K562 (cell line): ENCODE data around the gene FUT2. TPM values are rescaled to one million over a fixed set of nuclear protein-coding genes. Genes with fewer than 3 reads are reported as not detected.

Experiments used
- BCL6 ChIP-seq: fragments of 250-450 bp; sonication (Bioruptor Pico); IDR thresholded peaks from 2 replicates; pipeline ENCODE4 v1.4.0; 2020
- CBX5 ChIP-seq: IDR thresholded peaks from 2 replicates; pipeline ENCODE4 v1.6.1; 2014; ENCODE audit warnings: low read depth, borderline replicate concordance
- GTF2A2 ChIP-seq: IDR thresholded peaks from 2 replicates; pipeline ENCODE4 v1.6.1; 2016; ENCODE audit warnings: mild to moderate bottlenecking, missing genetic modification characterization, missing compliant biosample characterization
- HDAC8 ChIP-seq: fragments of 450-650 bp; IDR thresholded peaks from 2 replicates; pipeline ENCODE4 v1.6.1; 2016; ENCODE audit warnings: mild to moderate bottlenecking, missing genetic modification characterization, moderate library complexity, missing compliant biosample characterization
- HSF4 ChIP-seq: fragments of 250-450 bp; sonication (Bioruptor Pico); IDR thresholded peaks from 2 replicates; pipeline ENCODE4 v2.1.2; 2022; ENCODE audit warnings: mild to moderate bottlenecking, moderate library complexity, borderline replicate concordance
- KLF16 ChIP-seq: IDR thresholded peaks from 2 replicates; pipeline ENCODE4 v1.6.1; 2016; ENCODE audit warnings: antibody characterized with exemption
- MTA2 ChIP-seq: fragments of 450-650 bp; IDR thresholded peaks from 2 replicates; pipeline ENCODE4 v1.6.1; 2016; ENCODE audit warnings: low read depth
- MTF1 ChIP-seq: fragments of 250-450 bp; sonication (Bioruptor Pico); IDR thresholded peaks from 2 replicates; pipeline ENCODE4 v1.9.0; 2021; ENCODE audit warnings: moderate library complexity, mild to moderate bottlenecking, inconsistent platforms, borderline replicate concordance
- PHB ChIP-seq: fragments of 250-450 bp; sonication (Bioruptor Pico); IDR thresholded peaks from 2 replicates; pipeline ENCODE4 v1.5.0; 2021
- PPARD ChIP-seq: fragments of 250-450 bp; sonication (Bioruptor Pico); IDR thresholded peaks from 2 replicates; pipeline ENCODE4 v1.8.0; 2022; ENCODE audit warnings: inconsistent platforms, mild to moderate bottlenecking, moderate library complexity
- SREBF1 ChIP-seq: fragments of 150-350 bp; IDR thresholded peaks from 2 replicates; pipeline ENCODE4 v1.6.1; 2014; ENCODE audit warnings: antibody characterized with exemption, low read depth, low read length, borderline replicate concordance
- TARDBP ChIP-seq: fragments of 450-650 bp; IDR thresholded peaks from 2 replicates; pipeline ENCODE4 v1.6.1; 2016
- TEAD1 ChIP-seq, 2 experiments: fragments of 450-650 bp in 1 of 2; sonication (generic) in 1 of 2; formaldehyde crosslinking; IDR thresholded peaks; 2 replicates each; pipeline versions ENCODE4 v1.4.0 to v1.8.0; 2020 to 2022; ENCODE audit warnings: mild to moderate bottlenecking in 2 of 2, missing genetic modification reagents in 1 of 2
- TSC22D4 ChIP-seq: fragments of 450-650 bp; IDR thresholded peaks from 2 replicates; pipeline ENCODE4 v1.6.1; 2016; ENCODE audit warnings: missing genetic modification characterization, missing biosample characterization, control low read depth
- TSHZ1 ChIP-seq: fragments of 250-450 bp; sonication (Bioruptor Pico); IDR thresholded peaks from 2 replicates; pipeline ENCODE4 v1.4.0; 2020; ENCODE audit warnings: mild to moderate bottlenecking, moderate library complexity
- ZFP91 ChIP-seq: sonication (generic); formaldehyde crosslinking; IDR thresholded peaks from 2 replicates; pipeline ENCODE4 v1.8.0; 2022; ENCODE audit warnings: mild to moderate bottlenecking, missing genetic modification reagents
- ZNF124 ChIP-seq: sonication (generic); formaldehyde crosslinking; IDR thresholded peaks from 2 replicates; pipeline ENCODE4 v1.8.1; 2022; ENCODE audit warnings: missing genetic modification reagents
- ZNF165 ChIP-seq: fragments of 250-450 bp; sonication (Bioruptor Pico); IDR thresholded peaks from 2 replicates; pipeline ENCODE4 v1.4.0; 2020; ENCODE audit warnings: borderline replicate concordance
- ZNF24 ChIP-seq: fragments of 450-650 bp; IDR thresholded peaks from 2 replicates; pipeline ENCODE4 v1.6.1; 2016
- ZNF3 ChIP-seq: fragments of 250-450 bp; sonication (Bioruptor Pico); IDR thresholded peaks from 2 replicates; pipeline ENCODE4 v1.5.0; 2021; ENCODE audit warnings: mild to moderate bottlenecking, moderate library complexity
- ZNF75A ChIP-seq: fragments of 450-650 bp; formaldehyde crosslinking; IDR thresholded peaks from 2 replicates; pipeline ENCODE4 v1.4.0; 2020; ENCODE audit warnings: mild to moderate bottlenecking
- polyA plus RNA-seq, 8 experiments: library from polyadenylated mRNA; depleted of rRNA in 4 of 8; stranded (reverse) in 5 of 8; unstranded in 3 of 8; fragments of >200 nt; fragmentation: Nextera tagmentation in 2 of 8; fragmentation: Illumina TruSeq in 1 of 8; extraction: Ambion mirVana in 2 of 8; extraction: Trizol in 1 of 8; gene quantifications; 2 replicates each; pipeline versions ENCODE4 v1.2.1 to v1.2.3, GENCODE V29; 2011 to 2014; ENCODE audit warnings: inconsistent platforms in 1 of 8, missing spikeins in 1 of 8
- total RNA-seq, 7 experiments: library from RNA; depleted of rRNA in 6 of 7; stranded (reverse); fragments of >200 nt in 6 of 7; fragmentation: Illumina TruSeq in 2 of 7; extraction: Trizol in 2 of 7; gene quantifications; 2 replicates each; pipeline versions ENCODE4 v1.2.1 to v1.2.3, GENCODE V29; 2011 to 2021; ENCODE audit warnings: low replicate concordance in 1 of 7
- TF ChIP-seq, protein P1 (sequence below): fragments of 450-650 bp; formaldehyde crosslinking; IDR thresholded peaks from 2 replicates; pipeline ENCODE4 v1.4.0; 2020; ENCODE audit warnings: mild to moderate bottlenecking
- TF ChIP-seq, protein P2 (sequence below): IDR thresholded peaks from 2 replicates; pipeline ENCODE4 v1.6.1; 2014; ENCODE audit warnings: antibody characterized with exemption

The FUT2 gene
- total and polyA plus RNA-seq, 9 of the 15 experiments (the other 6 are each of a cell fraction or from before 2014, with no cell fraction given) = 0.03 to 0.04 TPM; not detected in 7

DNA sequence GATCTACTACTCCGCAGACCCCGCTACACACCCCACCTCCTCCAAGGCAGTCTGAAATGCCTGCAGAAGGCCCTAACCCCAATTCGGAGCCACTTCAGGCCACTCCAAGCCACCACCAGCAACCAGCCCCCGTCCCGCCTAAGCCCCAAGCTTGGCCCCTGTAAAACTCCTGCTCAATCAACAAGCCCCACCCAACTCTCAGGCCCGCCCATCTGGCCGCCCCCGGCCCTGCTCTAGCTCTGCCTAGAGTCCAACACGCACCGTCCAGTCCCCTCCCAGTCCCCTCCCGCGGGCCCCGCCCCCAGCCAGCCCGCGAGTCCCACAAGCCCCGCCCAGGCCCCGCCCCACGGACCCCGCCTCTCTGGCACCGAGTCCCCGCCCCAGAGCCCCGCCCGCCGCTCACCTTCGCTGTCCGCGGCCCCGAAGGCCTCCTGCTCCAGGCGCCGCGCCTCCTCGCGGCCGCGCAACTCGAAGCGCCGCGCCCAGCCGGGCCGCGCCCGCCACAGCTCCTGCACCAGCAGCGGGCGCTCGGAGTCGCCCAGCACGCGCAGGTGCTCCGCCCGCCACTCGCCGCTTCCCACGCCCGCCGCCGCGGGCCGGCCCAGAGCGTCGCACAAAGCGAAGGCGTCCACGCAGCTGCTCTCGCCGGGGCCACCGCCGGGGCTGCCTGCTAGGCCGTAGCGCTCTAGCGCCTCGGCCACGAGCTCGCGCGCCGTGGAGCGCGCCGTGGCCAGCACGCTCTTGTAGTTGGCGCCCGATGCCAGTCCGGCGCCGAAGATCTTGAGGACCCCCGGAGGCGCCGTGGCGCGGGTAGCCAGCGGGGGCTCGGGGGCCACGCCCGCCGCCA lies 43.0 kb downstream of the FUT2 start (continued):
- TF ChIP-seq TEAD1 (CRISPR knock-in tag; IDR thresholded peaks at IDR 0.05) = peak in 1 of 2 experiments; percentile 60; a peak in 1 of 4 replicates
- TF ChIP-seq KLF16 = no peak
- TF ChIP-seq, protein P1, sequence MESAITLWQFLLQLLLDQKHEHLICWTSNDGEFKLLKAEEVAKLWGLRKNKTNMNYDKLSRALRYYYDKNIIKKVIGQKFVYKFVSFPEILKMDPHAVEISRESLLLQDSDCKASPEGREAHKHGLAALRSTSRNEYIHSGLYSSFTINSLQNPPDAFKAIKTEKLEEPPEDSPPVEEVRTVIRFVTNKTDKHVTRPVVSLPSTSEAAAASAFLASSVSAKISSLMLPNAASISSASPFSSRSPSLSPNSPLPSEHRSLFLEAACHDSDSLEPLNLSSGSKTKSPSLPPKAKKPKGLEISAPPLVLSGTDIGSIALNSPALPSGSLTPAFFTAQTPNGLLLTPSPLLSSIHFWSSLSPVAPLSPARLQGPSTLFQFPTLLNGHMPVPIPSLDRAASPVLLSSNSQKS (CRISPR knock-in tag) = no peak
- TF ChIP-seq ZNF3 = no peak
- TF ChIP-seq GTF2A2 (tag) = no peak
- TF ChIP-seq HSF4 (CRISPR knock-in tag) = no peak
- no peak for TF ChIP-seq TSC22D4 (tag)
- no peak for TF ChIP-seq ZFP91 (CRISPR knock-in tag)
- TF ChIP-seq SREBF1 = no peak
- no peak for TF ChIP-seq PPARD (CRISPR knock-in tag)
- TF ChIP-seq ZNF124 (CRISPR knock-in tag) = no peak
- TF ChIP-seq PHB (CRISPR knock-in tag) = 0 out of 2 replicates have a peak, but pooled peaks have one; percentile 24
- TF ChIP-seq ZNF75A (CRISPR knock-in tag) = no peak
- TF ChIP-seq CBX5 = no peak
- TF ChIP-seq HDAC8 (tag) = 0 out of 2 replicates have a peak, but pooled peaks have one; percentile 57
- TF ChIP-seq TSHZ1 (CRISPR knock-in tag) = no peak
- TF ChIP-seq MTA2 = no peak
- TF ChIP-seq TARDBP = peak; percentile 84; the same call in 1 of the 2 replicates
- TF ChIP-seq, protein P2, sequence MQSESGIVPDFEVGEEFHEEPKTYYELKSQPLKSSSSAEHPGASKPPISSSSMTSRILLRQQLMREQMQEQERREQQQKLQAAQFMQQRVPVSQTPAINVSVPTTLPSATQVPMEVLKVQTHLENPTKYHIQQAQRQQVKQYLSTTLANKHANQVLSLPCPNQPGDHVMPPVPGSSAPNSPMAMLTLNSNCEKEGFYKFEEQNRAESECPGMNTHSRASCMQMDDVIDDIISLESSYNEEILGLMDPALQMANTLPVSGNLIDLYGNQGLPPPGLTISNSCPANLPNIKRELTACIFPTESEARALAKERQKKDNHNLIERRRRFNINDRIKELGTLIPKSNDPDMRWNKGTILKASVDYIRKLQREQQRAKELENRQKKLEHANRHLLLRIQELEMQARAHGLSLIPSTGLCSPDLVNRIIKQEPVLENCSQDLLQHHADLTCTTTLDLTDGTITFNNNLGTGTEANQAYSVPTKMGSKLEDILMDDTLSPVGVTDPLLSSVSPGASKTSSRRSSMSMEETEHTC = 0 out of 2 replicates have a peak, but pooled peaks have one; percentile 18
- peak; percentile 57; the same call in 1 of the 2 replicates for TF ChIP-seq ZNF24
- no peak for TF ChIP-seq BCL6 (CRISPR knock-in tag)
- TF ChIP-seq MTF1 (CRISPR knock-in tag) = no peak
- no peak for TF ChIP-seq ZNF165
